K562 (cell line): ENCODE results near the gene MOB1A. TPM values are rescaled to one million over a fixed set of nuclear protein-coding genes. Genes with fewer than 3 reads are reported as not detected.

Experiments used
- AFF4 ChIP-seq: sonication (generic); formaldehyde crosslinking; IDR thresholded peaks from 2 replicates; pipeline ENCODE4 v1.8.0; 2023; ENCODE audit warnings: mild to moderate bottlenecking, missing genetic modification reagents
- ARID3B ChIP-seq: fragments of 250-450 bp; sonication (Bioruptor Pico); IDR thresholded peaks from 2 replicates; pipeline ENCODE4 v1.4.0; 2020; ENCODE audit warnings: borderline replicate concordance
- ATF1 ChIP-seq, 2 experiments: fragments of 450-650 bp in 1 of 2; IDR thresholded peaks; 2 replicates each; pipeline ENCODE4 v1.6.1; 2016; ENCODE audit warnings: missing compliant biosample characterization in 1 of 2, missing genetic modification characterization in 1 of 2
- CBFA2T2 ChIP-seq: fragments of 450-650 bp; conservative IDR thresholded peaks from 2 replicates; pipeline ENCODE4 v1.6.1; 2017; ENCODE audit warnings: mild to moderate bottlenecking
- GTF2B ChIP-seq: IDR thresholded peaks from 2 replicates; pipeline ENCODE4 v1.6.1; 2011; ENCODE audit not compliant: insufficient read length; ENCODE audit errors: extremely low read depth
- HNRNPL ChIP-seq: fragments of 200-400 bp; formaldehyde crosslinking; IDR thresholded peaks from 2 replicates; pipeline ENCODE4 v1.6.1; 2017; ENCODE audit warnings: low read depth, mild to moderate bottlenecking, low read length
- MNT ChIP-seq, 2 experiments: fragments of 450-650 bp; conservative IDR thresholded peaks; 2 replicates each; pipeline ENCODE4 v1.6.1; 2017; ENCODE audit warnings: mild to moderate bottlenecking in 2 of 2, moderate library complexity in 2 of 2
- NFRKB ChIP-seq: fragments of 450-650 bp; IDR thresholded peaks from 2 replicates; pipeline ENCODE4 v1.6.1; 2016; ENCODE audit warnings: low read depth
- NR1H2 ChIP-seq: sonication (generic); formaldehyde crosslinking; IDR thresholded peaks from 2 replicates; pipeline ENCODE4 v1.4.0; 2020; ENCODE audit warnings: mild to moderate bottlenecking, missing genetic modification reagents
- POLR2AphosphoS5 ChIP-seq: IDR thresholded peaks from 2 replicates; pipeline ENCODE4 v1.6.1; 2011; ENCODE audit warnings: mild to moderate bottlenecking, low read depth, low read length, moderate library complexity; ENCODE audit not compliant: control insufficient read depth, insufficient read depth
- RBFOX2 ChIP-seq: fragments of 200-400 bp; formaldehyde crosslinking; IDR thresholded peaks from 2 replicates; pipeline ENCODE4 v1.6.1; 2017; ENCODE audit warnings: low read depth, mild to moderate bottlenecking, low read length, moderate library complexity
- RBM14 ChIP-seq: fragments of 200-400 bp; formaldehyde crosslinking; IDR thresholded peaks from 2 replicates; pipeline ENCODE4 v1.6.1; 2018; ENCODE audit warnings: low read depth, mild to moderate bottlenecking, low read length, moderate library complexity, borderline replicate concordance; ENCODE audit not compliant: insufficient read depth
- TAF9B ChIP-seq: fragments of 450-650 bp; IDR thresholded peaks from 2 replicates; pipeline ENCODE4 v1.6.1; 2018; ENCODE audit warnings: mild to moderate bottlenecking; ENCODE audit not compliant: partially characterized antibody
- TARDBP ChIP-seq: fragments of 450-650 bp; IDR thresholded peaks from 2 replicates; pipeline ENCODE4 v1.6.1; 2016
- ZBTB2 ChIP-seq: fragments of 450-650 bp; IDR thresholded peaks from 2 replicates; pipeline ENCODE4 v1.6.1; 2016; ENCODE audit warnings: antibody characterized with exemption
- ZC3H4 ChIP-seq: sonication (generic); formaldehyde crosslinking; IDR thresholded peaks from 2 replicates; pipeline ENCODE4 v1.9.0; 2021; ENCODE audit warnings: missing genetic modification reagents, borderline replicate concordance
- ZFP30 ChIP-seq: fragments of 250-450 bp; sonication (Bioruptor Pico); IDR thresholded peaks from 2 replicates; pipeline ENCODE4 v1.8.0; 2022; ENCODE audit warnings: moderate library complexity, mild to moderate bottlenecking, inconsistent platforms, borderline replicate concordance
- polyA plus RNA-seq, 8 experiments: library from polyadenylated mRNA; depleted of rRNA in 4 of 8; stranded (reverse) in 5 of 8; unstranded in 3 of 8; fragments of >200 nt; fragmentation: Nextera tagmentation in 2 of 8; fragmentation: Illumina TruSeq in 1 of 8; extraction: Ambion mirVana in 2 of 8; extraction: Trizol in 1 of 8; gene quantifications; 2 replicates each; pipeline versions ENCODE4 v1.2.1 to v1.2.3, GENCODE V29; 2011 to 2014; ENCODE audit warnings: inconsistent platforms in 1 of 8, missing spikeins in 1 of 8
- total RNA-seq, 7 experiments: library from RNA; depleted of rRNA in 6 of 7; stranded (reverse); fragments of >200 nt in 6 of 7; fragmentation: Illumina TruSeq in 2 of 7; extraction: Trizol in 2 of 7; gene quantifications; 2 replicates each; pipeline versions ENCODE4 v1.2.1 to v1.2.3, GENCODE V29; 2011 to 2021; ENCODE audit warnings: low replicate concordance in 1 of 7

Gene MOB1A
- total and polyA plus RNA-seq, 9 of the 15 experiments (the other 6 are each of a cell fraction or from before 2014, with no cell fraction given) = 24.8 to 100 (median 60.2) TPM

GRCh38 chr2:74198461-74199274 is 20.0 kb upstream of the MOB1A start, which contains the start of gene MTHFD2 (continued):
- peak; percentile 99 for TF ChIP-seq AFF4
- TF ChIP-seq NR1H2 (CRISPR knock-in tag) = peak; percentile 94
- TF ChIP-seq CBFA2T2 = no peak
- peak; percentile 70 for TF ChIP-seq TAF9B
- TF ChIP-seq NFRKB = peak; percentile 87
- TF ChIP-seq POLR2AphosphoS5 = peak; percentile 93
- peak; percentile 93 for TF ChIP-seq HNRNPL
- no peak for TF ChIP-seq ATF1 (CRISPR knock-in tag; IDR thresholded peaks at IDR 0.05)
- peak; percentile 91 for TF ChIP-seq ATF1 (tag; IDR thresholded peaks at IDR 0.05)
- TF ChIP-seq RBM14 = peak; percentile 98; the same call in 1 of the 2 replicates
- peak; percentile 97 to 98 for TF ChIP-seq MNT (conservative IDR thresholded peaks at IDR 0.05)
- peak; percentile 91 for TF ChIP-seq ZC3H4 (CRISPR knock-in tag)
- peak; percentile 42; the same call in 1 of the 2 replicates for TF ChIP-seq TARDBP
- no peak for TF ChIP-seq ZFP30 (CRISPR knock-in tag)
- TF ChIP-seq RBFOX2 = peak; percentile 100
- TF ChIP-seq ZBTB2 = no peak
- TF ChIP-seq GTF2B = peak; percentile 90
- 0 out of 2 replicates have a peak, but pooled peaks have one; percentile 12 for TF ChIP-seq ARID3B (CRISPR knock-in tag)
